Measurements from ENCODE around the gene KIF25.

KIF25 gene

DNA sequence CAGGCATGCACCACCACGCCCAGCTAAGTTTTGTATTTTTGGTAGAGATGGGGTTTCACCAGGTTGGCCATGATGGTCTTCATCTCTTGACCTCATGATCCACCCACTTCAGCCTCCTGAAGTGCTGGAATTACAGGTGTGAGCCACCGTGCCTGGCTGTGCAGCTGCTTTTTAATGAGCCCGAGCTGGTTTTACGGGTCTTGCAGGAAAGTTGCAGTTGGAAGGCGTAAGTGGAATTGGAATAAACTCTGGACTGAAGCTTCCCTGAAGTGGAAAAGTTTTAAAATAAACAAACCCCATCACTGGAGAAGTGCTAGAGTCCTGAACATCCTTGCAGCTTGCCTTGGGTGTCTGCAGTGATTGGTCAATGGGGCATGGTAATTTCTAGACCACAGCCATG, 40.4 kb downstream of the KIF25 start:
- no peak for DNase-seq (ENCODE audit: low read depth)

- DNase-seq (ENCODE audit: low read depth), result no peak
Observed at GRCh38 chr6:168038576-168039140, 41.2 kb downstream of the KIF25 start.

- DNase-seq (ENCODE audit: low read depth), result no peak
Observed at GRCh38 chr6:168039301-168039700, 41.8 kb downstream of the KIF25 start.

DNA sequence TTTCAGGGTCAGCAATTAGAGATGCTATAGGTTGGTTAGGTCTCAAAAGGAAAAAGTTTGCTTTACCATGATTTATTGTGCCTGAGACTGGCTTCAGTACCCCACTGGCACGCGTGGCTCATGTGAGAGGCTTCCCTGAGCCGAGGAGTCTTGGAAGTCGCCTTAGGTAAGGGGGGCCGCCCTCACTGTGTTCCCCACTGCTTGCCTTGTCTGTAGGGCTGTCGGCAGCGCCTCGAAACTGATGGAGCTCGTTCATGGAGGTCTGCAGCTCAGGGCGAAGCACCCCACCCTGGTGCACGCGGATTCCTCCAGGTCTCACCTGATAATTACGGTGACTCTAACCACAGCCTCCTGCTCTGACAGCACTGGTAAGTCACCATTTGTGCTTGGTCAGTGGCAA, 42.4 kb downstream of the KIF25 start:
- DNase-seq (ENCODE audit: low read depth), result no peak

- DNase-seq (ENCODE audit: low read depth), result no peak
Observed at GRCh38 chr6:168040856-168041496, 43.5 kb downstream of the KIF25 start.

GRCh38 chr6:168041928-168042327, 44.5 kb downstream of the KIF25 start:
- no peak for DNase-seq (ENCODE audit: low read depth)

DNA sequence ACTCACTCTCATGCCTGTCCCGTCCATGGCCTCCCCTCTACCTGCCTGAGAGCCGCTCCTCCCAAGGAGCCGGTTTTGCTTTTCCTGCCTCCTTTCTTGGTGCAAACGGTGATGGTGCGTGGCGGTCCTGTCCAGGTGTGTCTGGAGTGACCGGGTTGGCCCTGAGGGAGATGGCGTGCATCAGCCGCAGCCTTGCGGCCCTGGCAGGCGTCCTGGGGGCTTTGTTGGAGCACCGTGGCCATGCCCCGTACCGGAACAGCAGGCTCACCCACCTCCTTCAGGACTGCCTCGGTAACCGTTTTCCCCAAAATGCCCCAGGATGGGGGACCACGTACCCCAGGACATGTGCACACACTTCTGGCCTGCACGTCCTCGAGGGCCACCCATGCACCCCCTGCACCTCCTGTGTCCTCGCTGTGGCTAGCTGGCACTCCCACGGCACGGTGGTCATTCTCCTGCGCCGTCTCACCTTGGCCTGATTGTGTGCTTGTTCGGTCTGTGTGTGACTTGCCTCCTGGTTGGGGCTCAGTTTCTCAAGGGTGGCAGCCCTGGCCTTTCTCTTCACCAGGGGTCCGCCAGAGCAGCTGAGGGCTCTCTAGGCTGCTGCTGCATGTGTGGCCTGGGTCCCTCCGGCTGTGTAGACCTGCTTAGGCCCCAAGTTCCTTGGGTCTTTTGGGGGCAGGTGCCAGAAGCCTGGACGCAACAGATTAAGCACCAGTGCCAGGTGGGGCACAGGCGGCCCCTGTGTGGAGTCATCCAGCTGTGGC, 45.1 kb downstream of the KIF25 start:
- no peak for DNase-seq (ENCODE audit: low read depth)

DNA sequence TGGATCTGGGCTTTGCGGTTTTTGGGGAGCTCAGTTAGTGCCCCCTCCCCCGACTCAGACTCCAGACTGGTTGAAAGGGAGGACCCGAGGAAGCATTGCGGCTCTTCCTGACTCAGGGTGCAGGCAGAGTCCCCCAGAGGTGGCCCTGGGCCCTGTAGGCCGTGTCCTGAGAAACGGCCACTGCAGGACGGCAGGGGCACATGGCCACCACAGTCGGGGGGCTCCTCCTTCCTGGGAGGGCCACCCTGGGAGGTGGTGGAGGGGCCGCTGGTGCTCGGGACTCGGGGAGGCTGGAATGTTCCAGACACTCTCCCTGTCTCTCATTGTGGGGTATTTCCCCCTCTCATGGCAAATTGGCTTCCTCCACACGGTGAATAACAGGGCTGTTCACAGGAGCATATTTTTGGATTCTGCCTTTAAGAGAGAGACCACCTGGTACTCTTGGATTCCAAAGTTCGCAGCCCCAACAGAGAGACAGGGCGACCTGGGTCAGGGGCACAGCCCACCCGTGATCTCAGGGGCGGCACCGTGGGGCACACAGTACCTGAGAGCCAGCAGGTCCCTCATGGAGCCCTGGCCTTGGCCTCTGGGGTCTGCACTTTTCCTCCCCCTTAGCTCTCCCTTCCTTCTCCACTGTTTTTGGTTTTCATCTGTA, 45.8 kb downstream of the KIF25 start:
- DNase-seq (ENCODE audit: low read depth), result no peak

DNA sequence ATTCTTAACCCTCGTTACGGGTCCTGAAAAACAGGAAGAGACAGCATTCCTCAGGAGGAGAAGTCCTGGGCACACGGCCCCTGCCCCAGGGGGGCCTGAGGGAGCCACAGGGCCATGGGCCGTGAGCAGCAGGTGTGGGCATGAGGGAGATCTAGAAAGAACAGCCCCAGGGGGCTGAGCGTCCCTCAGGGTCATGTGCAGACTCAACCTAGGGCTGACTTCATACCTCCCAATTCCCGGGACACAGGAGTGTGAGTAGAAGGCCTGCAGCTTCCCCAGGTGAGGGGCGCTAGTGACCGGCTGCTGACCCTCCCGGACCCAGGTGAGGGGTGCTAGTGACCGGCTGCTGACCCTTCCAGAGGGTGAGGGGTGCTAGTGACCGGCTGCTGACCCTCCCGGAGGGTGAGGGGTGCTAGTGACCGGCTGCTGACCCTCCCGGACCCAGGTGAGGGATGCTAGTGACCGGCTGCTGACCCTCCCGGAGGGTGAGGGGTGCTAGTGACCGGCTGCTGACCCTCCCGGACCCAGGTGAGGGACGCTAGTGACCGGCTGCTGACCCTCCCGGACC, 46.5 kb downstream of the KIF25 start:
- DNase-seq (ENCODE audit: low read depth), result no peak

GRCh38 chr6:168044521-168045130, 47.2 kb downstream of the KIF25 start:
- no peak for DNase-seq (ENCODE audit: low read depth)

DNA sequence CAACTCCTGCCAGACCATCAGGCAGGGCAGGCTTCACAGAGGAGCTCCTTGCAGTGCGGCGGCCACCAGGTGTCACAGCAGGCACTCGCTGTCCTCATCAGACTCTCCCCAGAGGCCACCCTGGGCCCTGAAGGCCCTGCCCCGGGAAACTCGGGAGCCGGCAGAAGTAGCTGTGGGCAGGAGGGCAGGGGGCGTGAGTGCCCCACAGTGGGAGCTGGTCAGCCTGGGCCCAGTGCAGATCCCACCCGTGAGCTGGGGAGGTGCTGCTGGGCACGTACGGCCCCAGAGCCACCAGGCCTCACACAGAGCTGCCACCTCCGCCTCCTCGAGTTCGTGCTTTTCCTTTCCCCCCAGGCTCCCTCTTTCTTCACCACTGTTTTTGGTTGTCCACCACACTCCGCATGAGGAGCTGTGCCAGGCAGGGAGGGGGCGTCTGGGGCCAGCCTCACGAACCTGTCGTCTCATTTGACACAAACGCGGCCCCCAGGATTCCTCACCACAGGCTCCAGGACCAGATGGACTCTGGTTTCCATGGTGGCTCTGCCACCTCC, 47.7 kb downstream of the KIF25 start:
- DNase-seq (ENCODE audit: low read depth), result no peak

DNA sequence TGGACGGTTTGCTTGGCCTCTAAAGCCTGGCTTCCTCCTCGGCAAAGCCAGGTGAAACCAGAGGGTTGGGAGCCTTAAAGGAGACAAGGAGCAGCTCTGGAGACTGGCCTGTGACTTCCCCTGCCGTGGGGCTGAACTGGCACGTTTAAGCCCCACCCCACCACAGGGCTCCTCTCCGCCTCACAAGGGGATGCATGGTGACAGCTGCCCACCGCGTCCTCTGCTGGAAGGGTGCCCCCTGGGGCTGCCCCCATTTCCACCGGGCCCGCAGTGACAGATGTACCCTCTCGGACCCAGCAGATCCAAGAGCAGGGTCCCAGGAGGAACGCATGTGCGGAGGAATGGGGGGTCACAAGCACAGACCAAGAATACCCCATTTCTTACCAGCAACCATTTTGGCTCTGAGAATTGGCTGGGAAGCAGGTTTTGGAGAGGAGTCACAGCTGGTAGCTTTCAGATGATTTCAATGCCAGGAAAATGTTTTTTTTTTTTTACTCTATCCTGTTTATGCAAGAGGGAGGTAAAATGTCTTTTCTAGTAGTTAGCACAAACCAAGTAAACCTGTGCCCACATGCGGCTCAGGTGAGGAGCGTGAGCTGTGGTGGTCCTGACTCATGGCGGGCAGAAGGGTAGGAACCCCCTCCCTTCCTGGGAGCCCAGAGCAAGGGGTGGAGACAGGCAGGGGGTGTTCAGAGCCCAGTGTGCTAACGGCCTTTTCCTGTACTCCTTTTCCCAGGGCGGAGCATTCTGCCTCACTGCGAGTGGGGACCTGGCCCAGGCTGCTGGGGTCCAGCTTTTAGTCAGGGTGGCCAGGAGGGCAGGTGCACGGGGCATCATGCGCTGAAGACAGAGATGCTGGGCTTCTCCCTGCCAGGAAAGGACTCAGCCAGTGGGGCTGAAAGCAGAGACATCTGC, 48.5 kb downstream of the KIF25 start:
- no peak for DNase-seq (ENCODE audit: low read depth)

DNA sequence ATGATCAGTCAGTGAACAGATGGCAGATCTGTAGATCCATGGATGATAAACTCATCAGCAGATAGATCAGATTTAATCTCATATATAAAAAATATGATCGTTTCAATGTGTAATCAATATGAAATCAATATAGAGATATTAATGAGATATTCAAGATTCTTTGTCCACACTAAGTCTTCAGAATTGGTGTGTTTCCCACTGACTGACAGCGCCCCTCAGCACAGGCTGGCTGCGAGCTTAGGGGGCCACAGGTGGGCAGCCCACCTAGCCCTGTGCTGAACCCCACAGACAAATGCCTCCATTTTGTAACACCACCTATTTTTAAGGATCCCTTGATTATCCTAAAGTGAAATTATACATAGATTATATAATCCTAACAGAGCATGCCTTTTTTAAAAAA, 49.2 kb downstream of the KIF25 start:
- DNase-seq (ENCODE audit: low read depth), result no peak

- DNase-seq (ENCODE audit: low read depth), result no peak
Observed at GRCh38 chr6:168047841-168048723, 50.6 kb downstream of the KIF25 start.

DNA sequence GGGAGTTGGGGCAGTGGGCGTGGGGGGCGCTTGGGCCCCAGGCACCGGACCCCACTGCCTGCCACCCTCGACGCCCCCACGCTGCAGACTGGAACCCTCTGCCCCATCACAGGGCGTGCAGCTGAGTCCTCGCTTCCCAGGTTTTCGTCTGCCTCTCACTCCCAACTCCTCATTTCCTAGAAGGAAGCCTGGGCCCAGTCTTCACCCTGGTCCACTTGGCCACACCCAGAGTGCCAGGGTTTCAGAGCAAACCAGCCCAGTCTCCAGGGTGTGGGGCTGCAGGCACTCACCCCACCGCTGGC, 51.2 kb downstream of the KIF25 start:
- no peak for DNase-seq (ENCODE audit: low read depth)

DNA sequence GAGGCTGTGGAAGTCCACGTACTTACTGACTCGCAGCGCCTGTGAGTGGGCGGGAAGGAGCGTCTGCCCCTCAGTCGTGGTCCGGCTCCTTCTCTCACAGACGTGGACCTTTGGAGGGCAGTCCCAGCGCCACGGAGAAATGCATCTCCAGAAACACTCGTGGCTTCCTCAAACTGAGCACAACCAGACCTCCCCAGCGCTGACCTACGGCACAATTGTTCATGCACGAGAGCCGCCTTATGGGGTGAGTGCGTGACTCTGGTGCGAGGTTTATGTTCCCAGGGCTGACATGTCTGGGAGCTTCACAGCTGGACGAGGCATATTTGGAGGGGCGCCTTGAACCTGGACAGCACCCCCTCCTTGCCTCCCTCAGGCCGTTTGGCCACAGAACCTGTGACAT, 51.8 kb downstream of the KIF25 start:
- no peak for DNase-seq (ENCODE audit: low read depth)

- DNase-seq (ENCODE audit: low read depth), result no peak
Observed at GRCh38 chr6:168049706-168050224, 52.3 kb downstream of the KIF25 start.

DNA sequence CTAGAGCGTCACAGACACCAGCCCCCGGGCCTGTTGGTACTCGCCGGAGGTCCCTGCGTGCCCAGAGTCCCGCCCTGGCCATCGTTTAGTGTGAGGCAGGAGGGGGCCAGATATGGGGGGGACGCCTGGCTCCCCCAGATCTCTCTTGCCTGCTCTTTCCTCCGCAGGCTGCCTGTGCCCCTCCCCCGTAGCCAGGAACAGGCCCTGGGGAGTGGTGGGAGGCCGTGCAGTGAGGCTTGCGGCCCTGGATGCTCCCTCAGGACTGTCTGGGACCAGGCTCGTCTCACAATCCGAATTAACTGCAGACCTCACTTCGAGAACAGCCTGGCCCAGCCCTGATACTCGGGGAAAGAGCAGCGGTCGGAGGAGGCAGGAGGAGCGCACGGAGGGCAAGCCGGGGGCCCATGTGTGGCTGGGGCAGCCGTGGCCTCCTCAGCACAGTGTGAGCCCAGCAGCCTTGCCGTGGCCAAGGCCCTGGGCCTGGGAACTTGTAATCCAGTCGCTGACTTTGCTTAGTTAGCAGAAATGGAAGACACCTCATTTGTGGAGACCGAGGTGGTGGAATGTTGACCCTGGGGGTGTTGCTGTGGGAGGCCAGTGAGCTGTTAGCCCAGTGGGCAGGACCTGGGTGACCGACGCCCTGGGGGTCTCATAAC, 52.9 kb downstream of the KIF25 start:
- DNase-seq (ENCODE audit: low read depth), result no peak

DNA sequence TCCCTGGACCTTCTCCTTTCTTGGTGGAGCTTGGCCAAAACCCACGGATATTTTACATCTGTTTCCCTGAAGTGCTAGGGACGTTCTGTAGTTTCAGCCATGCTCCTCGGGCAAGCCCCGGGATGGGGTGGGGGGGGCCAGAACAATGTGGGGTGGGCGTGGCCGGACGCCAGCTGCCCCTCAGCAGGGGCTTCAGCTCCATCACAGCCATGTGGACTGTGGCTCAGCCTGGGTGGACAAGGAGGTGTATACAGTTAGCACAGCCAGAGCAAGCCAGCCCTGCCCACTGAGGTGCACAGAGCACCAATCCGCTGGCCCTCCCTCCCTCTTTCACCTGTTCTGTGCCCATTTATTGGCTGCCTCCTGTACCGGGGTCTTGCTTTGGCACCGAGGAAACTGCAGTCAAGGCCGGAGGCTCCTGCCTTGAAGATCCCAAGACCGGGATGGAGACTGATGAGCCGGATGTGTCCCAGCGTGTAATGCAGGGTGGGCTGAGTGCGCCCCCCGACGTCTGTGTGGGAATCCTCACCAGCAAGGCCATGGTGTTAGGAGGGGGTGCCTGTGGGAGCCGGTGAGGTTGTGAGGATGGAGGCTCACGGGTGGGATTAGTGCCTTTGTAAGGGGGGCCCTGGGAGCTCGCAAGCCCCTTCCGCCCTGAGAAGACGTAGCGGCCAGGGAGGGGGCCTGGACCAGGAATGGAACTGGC, 53.6 kb downstream of the KIF25 start:
- no peak for DNase-seq (ENCODE audit: low read depth)

Data from non-pigmented ciliary epithelial cell (primary cell).